Fibroblast of lung (primary cell): ENCODE data around the gene CFAP77.

Source experiments
- CTCF ChIP-seq, 2 donors: IDR thresholded peaks in 1 of 2; conservative IDR thresholded peaks in 1 of 2; 1 replicate in 1 of 2; 2 replicates in 1 of 2; pipeline ENCODE4 v1.5.1; 2011 to 2012; ENCODE audit warnings: low read length in 2 of 2, control low read depth in 1 of 2, inconsistent platforms in 1 of 2, low read depth in 1 of 2, mild to moderate bottlenecking in 1 of 2
- EZH2 ChIP-seq: IDR thresholded peaks from 2 replicates; pipeline ENCODE4 v1.5.1; 2012; ENCODE audit warnings: low read length, control low read depth, mild to moderate bottlenecking; ENCODE audit errors: missing control alignments

GRCh38 chr9:132447902-132448301 lies 37.9 kb downstream of the CFAP77 start:
- TF ChIP-seq CTCF (conservative IDR thresholded peaks at IDR 0.05 in 1 of 2, IDR thresholded peaks at IDR 0.05 in 1 of 2; ENCODE audit: low read depth in 1 of 2, low read length in 2 of 2) (no peak), EZH2 (no peak)
